ENCODE measurements around the gene MINPP1.

Gene MINPP1

GRCh38 chr10:87505366-87506111, 846 bp downstream of the MINPP1 start:
- H3K36me3 Mint-ChIP-seq (ENCODE audit: low read depth): peaks cover 5% of the 10 kb centered on the region
- peak; percentile 53 for DNase-seq (ENCODE audit: low spot score)
- H3K4me1 Mint-ChIP-seq (ENCODE audit: low read depth): peaks cover 19% of the 10 kb centered on the region
- H3K9me3 Mint-ChIP-seq: no peaks in the 10 kb centered on the region
- H3K27ac Mint-ChIP-seq: peak overlapping the region; percentile 73
- peak overlapping the region; percentile 85 for H3K4me3 Mint-ChIP-seq
- peaks cover 8% of the 10 kb centered on the region for H3K27me3 Mint-ChIP-seq (ENCODE audit: low read depth)

GRCh38 chr10:87506956-87507355, 2.3 kb downstream of the MINPP1 start:
- Mint-ChIP-seq H3K27me3 (ENCODE audit: low read depth) (peaks cover 3% of the 10 kb centered on the region), H3K36me3 (ENCODE audit: low read depth) (peaks cover 9% of the 10 kb centered on the region), H3K4me3 (no peak overlapping the region), H3K27ac (no peak overlapping the region), H3K4me1 (ENCODE audit: low read depth) (peaks cover 19% of the 10 kb centered on the region), H3K9me3 (no peaks in the 10 kb centered on the region)
- DNase-seq (ENCODE audit: low spot score): no peak

- DNase-seq (ENCODE audit: low spot score): no peak
- Mint-ChIP-seq H3K4me1 (ENCODE audit: low read depth) (peaks cover 19% of the 10 kb centered on the region), H3K9me3 (no peaks in the 10 kb centered on the region), H3K36me3 (ENCODE audit: low read depth) (peaks cover 10% of the 10 kb centered on the region), H3K27ac (no peak overlapping the region), H3K4me3 (no peak overlapping the region), H3K27me3 (ENCODE audit: low read depth) (no peaks in the 10 kb centered on the region)
Measured at GRCh38 chr10:87507879-87508483, 3.3 kb downstream of the MINPP1 start.

- H3K4me1 Mint-ChIP-seq (ENCODE audit: low read depth): peaks cover 19% of the 10 kb centered on the region
- H3K27ac Mint-ChIP-seq: no peak overlapping the region
- no peak overlapping the region for H3K4me3 Mint-ChIP-seq
- no peak for DNase-seq (ENCODE audit: low spot score)
- peaks cover 14% of the 10 kb centered on the region for H3K36me3 Mint-ChIP-seq (ENCODE audit: low read depth)
- H3K9me3 Mint-ChIP-seq: no peaks in the 10 kb centered on the region
- no peaks in the 10 kb centered on the region for H3K27me3 Mint-ChIP-seq (ENCODE audit: low read depth)
Measured at GRCh38 chr10:87508837-87509236, 4.1 kb downstream of the MINPP1 start.

- H3K27me3 Mint-ChIP-seq (ENCODE audit: low read depth): no peaks in the 10 kb centered on the region
- no peaks in the 10 kb centered on the region for H3K9me3 Mint-ChIP-seq
- peaks cover 19% of the 10 kb centered on the region for H3K36me3 Mint-ChIP-seq (ENCODE audit: low read depth)
Measured at GRCh38 chr10:87510025-87510424, 5.3 kb downstream of the MINPP1 start.

GRCh38 chr10:87511526-87511925, 6.8 kb downstream of the MINPP1 start:
- Mint-ChIP-seq H3K4me3 (no peak overlapping the region), H3K27ac (no peak overlapping the region), H3K27me3 (ENCODE audit: low read depth) (no peaks in the 10 kb centered on the region), H3K9me3 (no peaks in the 10 kb centered on the region), H3K4me1 (ENCODE audit: low read depth) (peaks cover 6% of the 10 kb centered on the region), H3K36me3 (ENCODE audit: low read depth) (peaks cover 21% of the 10 kb centered on the region)
- DNase-seq (ENCODE audit: low spot score): no peak

More at GRCh38 chr10:87510025-87510424, 5.3 kb downstream of the MINPP1 start:
- DNase-seq (ENCODE audit: low spot score): no peak
- Mint-ChIP-seq H3K4me3 (no peak overlapping the region), H3K27ac (no peak overlapping the region), H3K4me1 (ENCODE audit: low read depth) (peaks cover 17% of the 10 kb centered on the region)

GRCh38 chr10:87518937-87519336, 14.2 kb downstream of the MINPP1 start:
- no peaks in the 10 kb centered on the region for H3K27me3 Mint-ChIP-seq (ENCODE audit: low read depth)
- no peak overlapping the region for H3K27ac Mint-ChIP-seq
- no peak for DNase-seq (ENCODE audit: low spot score)
- H3K9me3 Mint-ChIP-seq: peaks cover 3% of the 10 kb centered on the region
- peaks cover 3% of the 10 kb centered on the region for H3K4me1 Mint-ChIP-seq (ENCODE audit: low read depth)
- H3K4me3 Mint-ChIP-seq: no peak overlapping the region
- peaks cover 30% of the 10 kb centered on the region for H3K36me3 Mint-ChIP-seq (ENCODE audit: low read depth)

- Mint-ChIP-seq H3K4me3 (no peak overlapping the region), H3K36me3 (ENCODE audit: low read depth) (peaks cover 29% of the 10 kb centered on the region)
Measured at GRCh38 chr10:87519582-87519981, 14.9 kb downstream of the MINPP1 start.

GRCh38 chr10:87523731-87524130, 19.0 kb downstream of the MINPP1 start:
- no peak overlapping the region for H3K4me3 Mint-ChIP-seq
- no peak overlapping the region for H3K27ac Mint-ChIP-seq
- no peaks in the 10 kb centered on the region for H3K27me3 Mint-ChIP-seq (ENCODE audit: low read depth)
- peaks cover 43% of the 10 kb centered on the region for H3K36me3 Mint-ChIP-seq (ENCODE audit: low read depth)
- no peak for DNase-seq (ENCODE audit: low spot score)
- H3K9me3 Mint-ChIP-seq: peaks cover 7% of the 10 kb centered on the region
- peaks cover 7% of the 10 kb centered on the region for H3K4me1 Mint-ChIP-seq (ENCODE audit: low read depth)

More at GRCh38 chr10:87519582-87519981, 14.9 kb downstream of the MINPP1 start:
- Mint-ChIP-seq H3K27me3 (ENCODE audit: low read depth) (no peaks in the 10 kb centered on the region), H3K9me3 (peaks cover 3% of the 10 kb centered on the region), H3K27ac (no peak overlapping the region), H3K4me1 (ENCODE audit: low read depth) (peaks cover 7% of the 10 kb centered on the region)
- DNase-seq (ENCODE audit: low spot score): no peak

GRCh38 chr10:87524296-87524695, 19.6 kb downstream of the MINPP1 start:
- Mint-ChIP-seq H3K4me3 (no peak overlapping the region), H3K4me1 (ENCODE audit: low read depth) (peaks cover 7% of the 10 kb centered on the region), H3K27ac (no peak overlapping the region), H3K27me3 (ENCODE audit: low read depth) (no peaks in the 10 kb centered on the region), H3K36me3 (ENCODE audit: low read depth) (peaks cover 46% of the 10 kb centered on the region), H3K9me3 (peaks cover 7% of the 10 kb centered on the region)
- no peak for DNase-seq (ENCODE audit: low spot score)

- Mint-ChIP-seq H3K27ac (no peak overlapping the region), H3K27me3 (ENCODE audit: low read depth) (no peaks in the 10 kb centered on the region), H3K4me3 (no peak overlapping the region), H3K36me3 (ENCODE audit: low read depth) (peaks cover 16% of the 10 kb centered on the region), H3K9me3 (no peaks in the 10 kb centered on the region), H3K4me1 (ENCODE audit: low read depth) (peaks cover 2% of the 10 kb centered on the region)
- DNase-seq (ENCODE audit: low spot score): no peak
Measured at GRCh38 chr10:87531908-87532622, 27.4 kb downstream of the MINPP1 start.

- peaks cover 13% of the 10 kb centered on the region for H3K36me3 Mint-ChIP-seq (ENCODE audit: low read depth)
- peaks cover 4% of the 10 kb centered on the region for H3K4me1 Mint-ChIP-seq (ENCODE audit: low read depth)
- DNase-seq (ENCODE audit: low spot score): no peak
- H3K4me3 Mint-ChIP-seq: no peak overlapping the region
- no peaks in the 10 kb centered on the region for H3K27me3 Mint-ChIP-seq (ENCODE audit: low read depth)
- H3K9me3 Mint-ChIP-seq: no peaks in the 10 kb centered on the region
- no peak overlapping the region for H3K27ac Mint-ChIP-seq
Measured at GRCh38 chr10:87532696-87533095, 28.0 kb downstream of the MINPP1 start.

- Mint-ChIP-seq H3K36me3 (ENCODE audit: low read depth) (peaks cover 12% of the 10 kb centered on the region), H3K4me1 (ENCODE audit: low read depth) (peaks cover 10% of the 10 kb centered on the region), H3K27ac (no peak overlapping the region), H3K9me3 (no peaks in the 10 kb centered on the region), H3K27me3 (ENCODE audit: low read depth) (no peaks in the 10 kb centered on the region), H3K4me3 (no peak overlapping the region)
- DNase-seq (ENCODE audit: low spot score): no peak
Measured at GRCh38 chr10:87534173-87534858, 29.6 kb downstream of the MINPP1 start.

All from T-helper 2 cell treated with Interferon-gamma antibody and Interleukin-4, amounts not matched to agents 5 μg/mL and 100 μg/mL, for 36 hours (primary cell).